Common myeloid progenitor, CD34-positive (primary cell): ENCODE results near the gene ENSA.
A peak's percentile ranks its signal among the peaks of the same experiment; 100 is the strongest.

Source experiments
- CTCF ChIA-PET: fragments of 350-600 bp; sonication (Branson Sonifier 250); formaldehyde crosslinking; loops from one replicate; lab custom pipeline; 2021; ENCODE audit warnings: antibody characterized with exemption; lab: Charles Lee
- POLR2A ChIA-PET: fragments of 350-600 bp; sonication (Branson Sonifier 250); formaldehyde crosslinking; loops from one replicate; lab custom pipeline; 2021; ENCODE audit warnings: antibody characterized with exemption; lab: Charles Lee
- DNase-seq, 3 donors: peaks; one replicate each; pipeline versions ENCODE4 v3.0.0 to v3.0.0-alpha.2; 2013
- H3K27ac ChIP-seq, 2 experiments: 1 replicate in 1 of 2; 2 replicates in 1 of 2; pipeline ENCODE4 v1.7.0; 2013; ENCODE audit warnings: inconsistent platforms in 2 of 2, low read length in 2 of 2, mild to moderate bottlenecking in 2 of 2, low read depth in 1 of 2, moderate library complexity in 1 of 2; ENCODE audit not compliant: severe bottlenecking in 2 of 2, insufficient read depth in 1 of 2, poor library complexity in 1 of 2
- H3K27me3 ChIP-seq, 5 experiments: replicated peaks in 2 of 5; 1 replicate in 3 of 5; 2 replicates in 2 of 5; pipeline versions ENCODE4 v1.6.1 to v1.7.0; 2013; ENCODE audit warnings: low read length in 4 of 5, mild to moderate bottlenecking in 2 of 5, moderate library complexity in 2 of 5, inconsistent platforms in 1 of 5; ENCODE audit not compliant: insufficient read depth in 5 of 5, control insufficient read depth in 4 of 5
- H3K36me3 ChIP-seq, 4 experiments: 1 replicate in 2 of 4; 2 replicates in 2 of 4; pipeline versions ENCODE4 v1.6.1 to v1.7.0; 2013; ENCODE audit warnings: low read length in 3 of 4, control low read depth in 1 of 4, mild to moderate bottlenecking in 1 of 4; ENCODE audit not compliant: control insufficient read depth in 4 of 4, insufficient read depth in 4 of 4
- H3K4me1 ChIP-seq, 4 experiments: 1 replicate in 3 of 4; 2 replicates in 1 of 4; pipeline versions ENCODE4 v1.6.1 to v1.7.1; 2013; ENCODE audit warnings: low read length in 3 of 4, mild to moderate bottlenecking in 3 of 4, control low read depth in 1 of 4, inconsistent platforms in 1 of 4, moderate library complexity in 1 of 4; ENCODE audit not compliant: control insufficient read depth in 4 of 4, insufficient read depth in 4 of 4; ENCODE audit errors: control extremely low read depth in 1 of 4
- H3K4me3 ChIP-seq, 7 experiments: 1 replicate in 4 of 7; 2 replicates in 3 of 7; pipeline versions ENCODE4 v1.5.1 to v1.7.0; 2013; ENCODE audit warnings: mild to moderate bottlenecking in 7 of 7, low read length in 6 of 7, moderate library complexity in 6 of 7, inconsistent platforms in 2 of 7, low read depth in 2 of 7, control low read depth in 1 of 7; ENCODE audit not compliant: insufficient read depth in 4 of 7, control insufficient read depth in 1 of 7; ENCODE audit errors: extremely low read depth in 1 of 7
- H3K9me3 ChIP-seq, 5 experiments: 1 replicate in 4 of 5; 2 replicates in 1 of 5; pipeline versions ENCODE4 v1.6.1 to v1.7.1; 2013; ENCODE audit warnings: low read length in 4 of 5, mild to moderate bottlenecking in 2 of 5, inconsistent platforms in 1 of 5, low read depth in 1 of 5, moderate library complexity in 1 of 5; ENCODE audit not compliant: control insufficient read depth in 4 of 5, insufficient read depth in 2 of 5; ENCODE audit errors: control extremely low read depth in 1 of 5
- WGBS: methylation state at CpG from one replicate; pipeline ENCODE4 v1.1.5; 2013; ENCODE audit not compliant: insufficient coverage; 5-methylcytosine and 5-hydroxymethylcytosine counted together

The ENSA gene

GRCh38 chr1:150578272-150579109 lies 50.9 kb downstream of the ENSA start:
- H3K27me3 ChIP-seq, result no peaks in the 10 kb centered on the region
- H3K36me3 ChIP-seq, result peaks cover 18 to 49% (median 41%) of the 10 kb centered on the region in 4 experiments
- ChIA-PET CTCF (interaction anchor here (1.3 to 11.1 kb wide), 6 partner anchors 10 to 49 kb away, joined by 6 to 150 read pairs (median 10); no protein-coding TSS in a partner anchor), POLR2A (interaction anchor here (0.6 to 2.9 kb wide), 11 partner anchors 10 to 87 kb away, joined by 4 to 43 read pairs (median 13); partner anchors contain the start of gene ENSA)
- peak in 1 of 3 donors; percentile 44 for DNase-seq
- WGBS, result under 1% methylated on average over 41 of the region's 50 CpGs
- no peaks in the 10 kb centered on the region for H3K9me3 ChIP-seq
- peak overlapping the region; percentile 97 to 98 for H3K27ac ChIP-seq
- H3K4me3 ChIP-seq, result peak overlapping the region; percentile 91 to 100 (median 99)
- H3K4me1 ChIP-seq, result peaks cover 25 to 34% (median 32%) of the 10 kb centered on the region in 4 experiments

DNA sequence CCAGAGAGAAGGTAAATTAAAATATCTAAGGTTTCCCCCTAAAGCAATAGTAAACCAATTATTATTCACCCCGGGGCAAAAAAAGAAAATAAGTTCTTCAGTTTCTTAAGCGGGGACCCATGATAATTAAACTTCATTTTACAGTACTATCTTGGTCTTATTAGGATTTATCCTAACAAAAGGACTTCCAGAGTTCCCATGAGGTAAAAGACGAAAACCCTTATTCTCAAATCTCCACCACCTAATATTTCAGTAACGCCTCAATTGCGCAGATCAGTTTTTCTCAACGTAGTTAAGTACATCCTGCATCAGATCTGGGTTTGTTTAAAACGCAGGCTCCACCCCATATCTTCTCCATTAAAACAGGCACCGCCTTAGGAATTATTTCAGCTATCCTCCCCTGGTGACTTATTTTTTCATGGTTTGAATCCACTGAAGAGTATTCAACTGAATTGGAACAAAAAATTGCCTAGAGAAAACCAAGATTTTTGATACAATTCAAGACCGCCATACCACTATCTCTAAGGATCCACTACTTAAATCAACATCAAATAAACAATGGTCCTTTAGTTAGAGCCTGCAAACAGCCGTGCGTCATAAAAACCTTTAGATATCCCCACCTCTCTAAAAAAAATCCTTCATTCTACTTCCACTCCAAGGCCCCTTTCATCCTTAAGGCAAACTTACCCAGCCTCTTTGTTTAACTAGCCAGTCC lies 51.7 kb downstream of the ENSA start:
- ChIA-PET POLR2A (interaction anchor here (0.6 to 8.5 kb wide), 10 partner anchors 10 to 86 kb away, joined by 3 to 77 read pairs (median 14); partner anchors contain the start of gene ENSA), CTCF (interaction anchor here (1.2 to 11.1 kb wide), 10 partner anchors 10 to 45 kb away, joined by 3 to 150 read pairs (median 6); no protein-coding TSS in a partner anchor)
- Histone ChIP-seq H3K4me3 (peak overlapping the region in 6 of 7 experiments; percentile 91 to 100 (median 99)), H3K9me3 (no peaks in the 10 kb centered on the region), H3K27ac (peak overlapping the region; percentile 97 to 98), H3K4me1 (peaks cover 25 to 34% (median 32%) of the 10 kb centered on the region in 4 experiments), H3K27me3 (no peaks in the 10 kb centered on the region), H3K36me3 (peaks cover 18 to 57% (median 47%) of the 10 kb centered on the region in 4 experiments)
- DNase-seq, result no peak
- WGBS, result 13% methylated on average over 10 of the region's 11 CpGs

DNA sequence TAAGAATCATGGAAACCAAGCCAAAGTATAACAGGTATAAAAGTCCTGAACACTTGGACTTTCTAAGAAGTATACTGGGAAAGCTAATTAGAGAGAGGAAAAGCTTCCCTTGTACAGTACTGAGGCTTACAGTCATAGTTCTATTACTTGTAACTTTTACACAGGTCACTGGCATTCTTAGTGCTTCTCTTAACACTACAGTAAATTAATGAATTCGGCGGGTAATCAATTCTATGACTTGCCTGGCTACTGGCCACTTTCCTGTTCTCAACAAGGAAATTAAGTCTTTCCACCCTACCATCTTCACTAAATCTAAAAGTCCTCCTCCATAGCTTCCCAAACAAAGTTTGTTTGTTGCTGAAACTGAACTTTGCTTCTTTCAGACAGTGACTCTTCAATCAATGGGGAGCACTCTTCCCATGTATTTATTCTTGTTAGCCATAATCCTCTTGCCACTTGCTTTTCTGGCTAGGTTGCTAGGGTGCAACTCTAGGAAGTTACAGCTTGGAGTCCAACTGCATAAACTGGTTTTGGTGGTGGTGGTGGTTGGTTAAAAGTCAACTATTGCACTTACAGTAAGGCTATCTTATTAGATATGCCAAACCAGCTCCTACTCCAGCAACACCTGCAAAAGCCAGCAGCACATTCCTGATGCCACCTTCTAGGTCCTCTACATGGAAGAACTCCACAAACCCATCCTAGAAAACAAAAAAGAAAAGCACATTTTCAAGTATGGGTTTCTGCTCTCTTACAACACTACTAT lies 52.4 kb downstream of the ENSA start:
- Histone ChIP-seq H3K9me3 (no peaks in the 10 kb centered on the region), H3K27me3 (no peaks in the 10 kb centered on the region), H3K27ac (peak overlapping the region; percentile 97 to 98), H3K4me1 (peaks cover 25 to 34% (median 30%) of the 10 kb centered on the region in 4 experiments), H3K36me3 (peaks cover 18 to 60% (median 47%) of the 10 kb centered on the region in 4 experiments), H3K4me3 (peak overlapping the region in 6 of 7 experiments; percentile 91 to 100 (median 99))
- POLR2A ChIA-PET, result interaction anchor here (0.9 to 8.5 kb wide), 5 partner anchors 9 to 54 kb away, joined by 3 to 77 read pairs (median 10); partner anchors contain the start of gene ENSA
- WGBS, result 59% methylated on average over 2 of the region's 2 CpGs
- CTCF ChIA-PET, result interaction anchor here (1.2 to 11.1 kb wide), 9 partner anchors 8 to 45 kb away, joined by 3 to 150 read pairs (median 4); no protein-coding TSS in a partner anchor
- peak in 1 of 3 donors; percentile 13 for DNase-seq

- H3K9me3 ChIP-seq, result no peaks in the 10 kb centered on the region
- DNase-seq, result no peak
- POLR2A ChIA-PET, result interaction anchor here (1.6 to 8.5 kb wide), 3 partner anchors 9 to 36 kb away, joined by 10 to 77 read pairs (median 12); no protein-coding TSS in a partner anchor
- peak overlapping the region; percentile 97 to 98 for H3K27ac ChIP-seq
- H3K4me1 ChIP-seq, result peaks cover 25 to 34% (median 30%) of the 10 kb centered on the region in 4 experiments
- H3K27me3 ChIP-seq, result no peaks in the 10 kb centered on the region
- peak overlapping the region in 6 of 7 experiments; percentile 91 to 100 (median 99) for H3K4me3 ChIP-seq
- peaks cover 18 to 61% (median 47%) of the 10 kb centered on the region in 4 experiments for H3K36me3 ChIP-seq
- CTCF ChIA-PET, result interaction anchor here (1.2 to 11.1 kb wide), 10 partner anchors 8 to 51 kb away, joined by 3 to 150 read pairs (median 4); no protein-coding TSS in a partner anchor
- WGBS, result no CpG with 5 or more reads among the region's 4 CpGs
These were observed 53.1 kb downstream of the ENSA start for GRCh38 chr1:150576367-150576711.

- Histone ChIP-seq H3K27me3 (no peaks in the 10 kb centered on the region), H3K36me3 (peaks cover 18 to 65% (median 48%) of the 10 kb centered on the region in 4 experiments), H3K27ac (peak overlapping the region in 1 of 2 experiments; percentile 98), H3K9me3 (no peaks in the 10 kb centered on the region), H3K4me3 (peak overlapping the region in 6 of 7 experiments; percentile 52 to 100 (median 99)), H3K4me1 (peaks cover 25 to 34% (median 30%) of the 10 kb centered on the region in 4 experiments)
- CTCF ChIA-PET, result interaction anchor here (0.9 to 11.1 kb wide), 11 partner anchors 9 to 52 kb away, joined by 3 to 150 read pairs (median 4); no protein-coding TSS in a partner anchor
- POLR2A ChIA-PET, result interaction anchor here (1.1 to 8.5 kb wide), 5 partner anchors 8 to 47 kb away, joined by 4 to 77 read pairs (median 10); no protein-coding TSS in a partner anchor
- WGBS, result 71% methylated on average over 1 of the region's 1 CpG
- DNase-seq, result peak in 1 of 3 donors; percentile 6
These were observed 53.7 kb downstream of the ENSA start for GRCh38 chr1:150575518-150576366.
